ENCODE results near the gene CD22.

Gene CD22

DNA sequence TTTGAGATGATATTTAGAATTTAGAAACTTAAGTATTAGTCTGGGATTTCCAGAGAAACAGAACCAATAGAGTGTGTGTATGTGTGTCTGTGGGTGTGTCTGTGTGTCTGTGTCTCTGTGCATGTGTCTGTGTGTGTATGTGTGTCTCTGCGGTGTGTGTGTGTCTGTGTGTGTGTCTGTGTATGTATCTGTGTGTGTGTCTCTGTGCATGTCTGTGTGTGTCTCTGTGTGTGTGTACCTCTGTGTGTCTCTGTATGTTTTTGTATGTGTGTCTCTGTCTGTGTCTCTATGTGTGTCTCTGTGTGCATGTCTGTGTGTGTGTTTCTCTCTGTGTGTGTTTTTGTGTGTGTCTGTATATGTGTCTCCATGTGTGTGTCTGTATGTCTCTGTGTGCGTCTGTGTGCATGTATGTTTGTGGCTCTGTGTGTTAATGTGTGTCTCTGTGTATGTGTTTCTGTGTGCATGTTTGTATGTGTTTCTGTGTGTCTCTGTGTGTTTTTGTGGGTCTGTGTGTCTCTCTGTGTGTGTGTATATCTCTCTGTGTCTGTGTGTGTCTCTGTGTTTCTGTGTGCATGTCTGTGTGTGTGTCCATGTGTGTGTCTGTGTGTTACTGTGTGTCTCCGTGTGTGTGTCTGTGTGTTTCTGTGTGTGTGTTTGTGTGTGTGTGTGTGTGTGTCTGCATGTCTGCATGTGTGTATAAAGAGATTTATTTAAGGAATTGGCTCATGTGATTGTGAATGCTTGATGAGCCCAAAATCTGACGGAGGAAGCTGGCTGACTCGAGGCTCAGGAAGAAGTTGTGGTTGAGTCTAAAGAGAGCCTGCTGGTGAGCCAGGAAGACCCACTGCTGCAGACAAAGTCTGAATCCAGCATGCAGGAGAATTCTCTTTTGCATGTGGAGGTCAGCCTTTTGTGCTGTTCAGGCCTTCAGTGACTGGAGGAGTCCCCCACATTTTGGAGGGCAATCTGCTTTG lies 64.0 kb downstream of the CD22 start:
- Histone ChIP-seq H3K9me3 (no peaks in the 10 kb centered on the region), H3K36me3 (replicated peaks) (no peaks in the 10 kb centered on the region), H3K27me3 (ENCODE audit: low read depth) (no peaks in the 10 kb centered on the region), H3K4me1 (no peaks in the 10 kb centered on the region), H3K4me3 (no peak overlapping the region)
- no peak for DNase-seq (ENCODE audit: low spot score in 2 of 2)
- in situ Hi-C loops (cut with MboI; ENCODE audit: low sequenced_read_pairs) = no loop called here

GRCh38 chr19:35395382-35396199 lies 66.6 kb downstream of the CD22 start:
- in situ Hi-C loops (cut with MboI; ENCODE audit: low sequenced_read_pairs) = no loop called here
- Histone ChIP-seq H3K4me3 (no peak overlapping the region), H3K36me3 (replicated peaks) (no peaks in the 10 kb centered on the region), H3K9me3 (no peaks in the 10 kb centered on the region), H3K27me3 (ENCODE audit: low read depth) (no peaks in the 10 kb centered on the region), H3K4me1 (no peaks in the 10 kb centered on the region)
- no peak for DNase-seq (ENCODE audit: low spot score in 2 of 2)

DNA sequence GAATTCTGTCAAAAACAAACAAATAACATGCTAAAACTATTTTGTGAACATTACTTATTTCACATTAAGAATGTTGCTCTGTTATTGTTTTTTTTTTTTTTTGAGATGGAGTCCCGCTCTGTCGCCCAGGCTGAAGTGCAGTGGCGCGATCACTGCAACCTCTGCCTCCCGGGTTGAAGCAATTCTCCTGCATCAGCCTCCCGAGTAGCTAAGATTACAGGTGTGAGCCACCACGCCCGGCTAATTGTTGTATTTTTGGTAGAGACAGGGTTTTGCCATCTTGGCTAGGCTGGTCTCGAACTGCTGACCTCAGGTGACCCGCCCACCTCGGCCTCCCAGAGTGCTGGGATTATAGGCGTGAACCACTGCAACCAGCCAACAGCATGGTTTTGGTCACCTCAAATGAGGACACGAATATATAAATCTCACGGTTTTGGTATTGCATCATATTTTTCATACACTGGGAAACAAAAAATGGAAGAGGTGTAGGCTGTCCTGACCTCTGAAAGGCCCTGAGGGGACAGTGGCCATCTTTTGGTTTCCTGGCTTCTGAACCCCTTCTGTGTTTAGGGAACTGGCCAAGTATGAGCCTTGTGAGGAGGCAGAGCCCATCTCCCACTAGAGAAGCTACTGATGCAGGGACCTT lies 67.4 kb downstream of the CD22 start:
- H3K4me1 ChIP-seq = no peaks in the 10 kb centered on the region
- no peaks in the 10 kb centered on the region for H3K36me3 ChIP-seq (replicated peaks)
- no peaks in the 10 kb centered on the region for H3K27me3 ChIP-seq (ENCODE audit: low read depth)
- no peaks in the 10 kb centered on the region for H3K9me3 ChIP-seq
- in situ Hi-C loops (cut with MboI; ENCODE audit: low sequenced_read_pairs) = no loop called here
- H3K4me3 ChIP-seq = no peak overlapping the region
- no peak for DNase-seq (ENCODE audit: low spot score in 2 of 2)
